HepG2 (cell line): ENCODE data around the gene SESN2. TPM values are rescaled to one million over a fixed set of nuclear protein-coding genes. Genes with fewer than 3 reads are reported as not detected.
A peak's percentile ranks its signal among the peaks of the same experiment; 100 is the strongest.

Experiments used
- ATF4 ChIP-seq, 2 experiments: fragments of 450-650 bp in 1 of 2; sonication (generic) in 1 of 2; formaldehyde crosslinking; IDR thresholded peaks; 2 replicates each; pipeline versions ENCODE4 v1.5.0 to v1.8.0; 2020 to 2022; ENCODE audit warnings: mild to moderate bottlenecking in 1 of 2, missing genetic modification reagents in 1 of 2
- CBFB ChIP-seq: sonication (generic); formaldehyde crosslinking; IDR thresholded peaks from 2 replicates; pipeline ENCODE4 v1.4.0; 2020; ENCODE audit warnings: missing genetic modification reagents
- DMAP1 ChIP-seq: IDR thresholded peaks from 2 replicates; pipeline ENCODE4 v1.6.1; 2016
- ELF4 ChIP-seq: sonication (generic); formaldehyde crosslinking; IDR thresholded peaks from 2 replicates; pipeline ENCODE4 v1.5.0; 2020; ENCODE audit warnings: missing genetic modification reagents, mild to moderate bottlenecking, moderate library complexity, borderline replicate concordance
- FOSL2 ChIP-seq: sonication (generic); formaldehyde crosslinking; IDR thresholded peaks from 2 replicates; pipeline ENCODE4 v1.4.0; 2020; ENCODE audit warnings: missing genetic modification reagents
- GABPB1 ChIP-seq: IDR thresholded peaks from 2 replicates; pipeline ENCODE4 v1.6.1; 2016; ENCODE audit warnings: mild to moderate bottlenecking, missing genetic modification reagents, moderate library complexity, missing compliant biosample characterization
- HMGXB4 ChIP-seq, 2 experiments: sonication (generic) in 1 of 2; formaldehyde crosslinking in 1 of 2; IDR thresholded peaks; 2 replicates each; pipeline versions ENCODE4 v1.4.0 to v1.6.1; 2018 to 2020; ENCODE audit warnings: missing genetic modification reagents in 2 of 2, borderline replicate concordance in 1 of 2, low read depth in 1 of 2, mild to moderate bottlenecking in 1 of 2, missing biosample characterization in 1 of 2
- HNRNPLL ChIP-seq: fragments of 200-400 bp; formaldehyde crosslinking; IDR thresholded peaks from 2 replicates; pipeline ENCODE4 v1.6.1; 2017; ENCODE audit warnings: mild to moderate bottlenecking, low read depth, low read length; ENCODE audit not compliant: poor library complexity, severe bottlenecking
- JARID2 ChIP-seq: sonication (generic); formaldehyde crosslinking; IDR thresholded peaks from 2 replicates; pipeline ENCODE4 v1.8.1; 2023; ENCODE audit warnings: missing genetic modification reagents, inconsistent platforms; ENCODE audit not compliant: insufficient replicate concordance
- KMT2B ChIP-seq: IDR thresholded peaks from 2 replicates; pipeline ENCODE4 v1.6.1; 2016; ENCODE audit warnings: missing genetic modification reagents, missing compliant biosample characterization
- MAFF ChIP-seq: IDR thresholded peaks from 2 replicates; pipeline ENCODE4 v1.6.1; 2011; ENCODE audit warnings: low read depth, low read length, improper control_type of control experiment
- MAX ChIP-seq: IDR thresholded peaks from 2 replicates; pipeline ENCODE4 v1.6.1; 2012; ENCODE audit warnings: inconsistent platforms
- MXD4 ChIP-seq: IDR thresholded peaks from 2 replicates; pipeline ENCODE4 v1.6.1; 2016; ENCODE audit warnings: mild to moderate bottlenecking, missing biosample characterization, missing genetic modification reagents
- NCOR1 ChIP-seq: fragments of 200-600 bp; sonication (generic); IDR thresholded peaks from 2 replicates; pipeline ENCODE4 v1.7.0; 2017; ENCODE audit warnings: antibody characterized with exemption, low read length, borderline replicate concordance
- NR2C2 ChIP-seq: sonication (generic); formaldehyde crosslinking; IDR thresholded peaks from 2 replicates; pipeline ENCODE4 v1.4.0; 2020; ENCODE audit warnings: missing genetic modification reagents, mild to moderate bottlenecking, moderate library complexity, borderline replicate concordance
- STAT5B ChIP-seq: sonication (generic); formaldehyde crosslinking; IDR thresholded peaks from 2 replicates; pipeline ENCODE4 v1.4.0; 2020; ENCODE audit warnings: missing genetic modification reagents
- TIGD3 ChIP-seq: sonication (generic); formaldehyde crosslinking; IDR thresholded peaks from 2 replicates; pipeline ENCODE4 v1.5.1; 2020; ENCODE audit warnings: mild to moderate bottlenecking, missing genetic modification reagents, borderline replicate concordance
- ZBTB2 ChIP-seq: sonication (generic); formaldehyde crosslinking; IDR thresholded peaks from 2 replicates; pipeline ENCODE4 v1.8.0; 2022; ENCODE audit warnings: low read depth, missing genetic modification reagents
- ZNF256 ChIP-seq: sonication (generic); formaldehyde crosslinking; conservative IDR thresholded peaks from 2 replicates; pipeline ENCODE4 v1.4.0; 2020; ENCODE audit warnings: missing genetic modification reagents
- ZNF292 ChIP-seq: sonication (generic); formaldehyde crosslinking; IDR thresholded peaks from 2 replicates; pipeline ENCODE4 v1.8.1; 2022; ENCODE audit warnings: mild to moderate bottlenecking, low read depth, missing genetic modification reagents, borderline replicate concordance
- ZNF761 ChIP-seq: sonication (generic); formaldehyde crosslinking; conservative IDR thresholded peaks from 2 replicates; pipeline ENCODE4 v1.4.0; 2020; ENCODE audit warnings: mild to moderate bottlenecking, missing genetic modification reagents
- polyA plus RNA-seq, 8 experiments: library from polyadenylated mRNA; depleted of rRNA in 3 of 8; stranded (reverse) in 7 of 8; unstranded in 1 of 8; fragments of >200 nt; fragmentation: Illumina TruSeq in 4 of 8; extraction: Trizol in 4 of 8; gene quantifications; 2 replicates each; pipeline versions ENCODE4 v1.2.1 to v1.2.3, GENCODE V29; 2011 to 2016; ENCODE audit warnings: low read depth in 4 of 8, missing spikeins in 1 of 8, mixed read lengths in 1 of 8; ENCODE audit not compliant: insufficient read depth in 1 of 8
- total RNA-seq, 5 experiments: library from RNA; depleted of rRNA; stranded (reverse); fragments of >200 nt; fragmentation: Illumina TruSeq; extraction: Trizol; gene quantifications; 2 replicates each; pipeline ENCODE4 v1.2.3, GENCODE V29; 2016; ENCODE audit warnings: low read depth in 1 of 5
- TF ChIP-seq, protein P1 (sequence below): sonication (generic); formaldehyde crosslinking; IDR thresholded peaks from 2 replicates; pipeline ENCODE4 v1.9.0; 2022; ENCODE audit warnings: missing genetic modification reagents, mild to moderate bottlenecking, borderline replicate concordance

SESN2 gene
- total and polyA plus RNA-seq, 2 of the 13 experiments (the other 11 are each of a cell fraction or from before 2014, with no cell fraction given): 13.2 to 19.1 TPM

DNA sequence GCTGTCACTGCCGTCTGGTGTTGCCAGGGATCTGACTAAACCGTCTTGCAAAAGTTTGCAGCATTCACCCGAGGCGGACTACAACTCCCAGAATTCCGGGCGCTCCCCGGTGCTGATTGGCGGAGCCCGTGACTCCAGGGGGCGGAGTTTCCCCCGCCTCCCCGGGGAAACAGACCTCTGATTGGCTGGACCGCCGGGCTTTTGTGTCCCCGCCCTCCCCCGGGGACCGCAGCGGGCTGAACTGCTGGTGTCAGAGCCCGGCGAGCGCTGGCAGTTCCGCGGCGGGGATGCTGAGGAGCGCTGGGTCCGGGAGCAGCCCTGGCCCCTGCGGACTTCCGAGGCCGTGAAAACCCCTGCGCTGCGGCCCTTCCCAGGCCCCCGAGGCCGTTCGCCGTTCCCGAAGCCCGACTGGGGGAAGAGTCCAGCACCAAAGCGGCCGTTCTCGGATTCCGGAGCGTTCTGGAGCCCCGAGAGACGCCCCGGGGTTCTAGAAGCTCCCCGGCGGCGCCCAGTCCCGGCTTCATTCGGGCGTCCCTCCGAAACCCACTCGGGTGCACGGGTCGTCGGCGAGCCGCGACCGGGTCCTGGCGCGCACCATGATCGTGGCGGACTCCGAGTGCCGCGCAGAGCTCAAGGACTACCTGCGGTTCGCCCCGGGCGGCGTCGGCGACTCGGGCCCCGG lies at the start of gene SESN2 (continued):
- TF ChIP-seq ZBTB2: no peak
- TF ChIP-seq MAX: no peak
- TF ChIP-seq ELF4: no peak
- TF ChIP-seq CBFB (CRISPR knock-in tag): no peak
- TF ChIP-seq MAFF: no peak
- TF ChIP-seq NR2C2 (CRISPR knock-in tag): peak; percentile 72; the same call in 1 of the 2 replicates
- TF ChIP-seq JARID2 (CRISPR knock-in tag): no peak
- TF ChIP-seq ZNF256 (CRISPR knock-in tag): 0 out of 2 replicates have a peak, but pooled peaks have one; percentile 52
- TF ChIP-seq HNRNPLL: peak; percentile 15
- no peak for TF ChIP-seq STAT5B (CRISPR knock-in tag)
- peak; percentile 68 to 75; a peak in 3 of 4 replicates for TF ChIP-seq HMGXB4 (CRISPR knock-in tag; IDR thresholded peaks at IDR 0.05; ENCODE audit: borderline replicate concordance in 1 of 2, low read depth in 1 of 2)
- no peak for TF ChIP-seq NCOR1
- peak; percentile 71; the same call in 1 of the 2 replicates for TF ChIP-seq FOSL2 (CRISPR knock-in tag)
- peak; percentile 82 for TF ChIP-seq GABPB1 (CRISPR knock-in tag)
- no peak for TF ChIP-seq ZNF761 (CRISPR knock-in tag)
- TF ChIP-seq, protein P1, sequence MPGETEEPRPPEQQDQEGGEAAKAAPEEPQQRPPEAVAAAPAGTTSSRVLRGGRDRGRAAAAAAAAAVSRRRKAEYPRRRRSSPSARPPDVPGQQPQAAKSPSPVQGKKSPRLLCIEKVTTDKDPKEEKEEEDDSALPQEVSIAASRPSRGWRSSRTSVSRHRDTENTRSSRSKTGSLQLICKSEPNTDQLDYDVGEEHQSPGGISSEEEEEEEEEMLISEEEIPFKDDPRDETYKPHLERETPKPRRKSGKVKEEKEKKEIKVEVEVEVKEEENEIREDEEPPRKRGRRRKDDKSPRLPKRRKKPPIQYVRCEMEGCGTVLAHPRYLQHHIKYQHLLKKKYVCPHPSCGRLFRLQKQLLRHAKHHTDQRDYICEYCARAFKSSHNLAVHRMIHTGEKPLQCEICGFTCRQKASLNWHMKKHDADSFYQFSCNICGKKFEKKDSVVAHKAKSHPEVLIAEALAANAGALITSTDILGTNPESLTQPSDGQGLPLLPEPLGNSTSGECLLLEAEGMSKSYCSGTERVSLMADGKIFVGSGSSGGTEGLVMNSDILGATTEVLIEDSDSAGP: peak; percentile 73; the same call in 1 of the 2 replicates
- no peak for TF ChIP-seq DMAP1 (CRISPR knock-in tag)
- TF ChIP-seq ATF4 (CRISPR knock-in tag; IDR thresholded peaks at IDR 0.05): peak; percentile 52 to 98; a peak in 3 of 4 replicates
- no peak; the same call in 1 of the 2 replicates for TF ChIP-seq KMT2B
- no peak for TF ChIP-seq TIGD3 (CRISPR knock-in tag)
- peak; percentile 33; the same call in 1 of the 2 replicates for TF ChIP-seq MXD4 (CRISPR knock-in tag)
- no peak; the same call in 1 of the 2 replicates for TF ChIP-seq ZNF292
